ENCODE results near the gene SOX5.

Gene SOX5

GRCh38 chr12:23931176-23931575 lies 18.3 kb downstream of the SOX5 start:
- H3K27me3 ChIP-seq (ENCODE audit: control insufficient read depth in 1 of 2, insufficient read depth in 1 of 2, low read length in 2 of 2): no peaks in the 10 kb centered on the region
- H3K36me3 ChIP-seq (ENCODE audit: control insufficient read depth in 1 of 2, insufficient read depth in 2 of 2, low read depth in 1 of 2, low read length in 2 of 2): no peaks in the 10 kb centered on the region
- no peak overlapping the region for H2AK5ac ChIP-seq (ENCODE audit: low read length, severe bottlenecking)
- no peak overlapping the region for H4K91ac ChIP-seq (ENCODE audit: low read length)
- WGBS: no CpG with 5 or more reads among the region's 2 CpGs
- no peak overlapping the region for H3K14ac ChIP-seq (ENCODE audit: low read length in 2 of 2)
- H4K8ac ChIP-seq (ENCODE audit: low read length): no peak overlapping the region
- no peak overlapping the region for H3K9ac ChIP-seq (ENCODE audit: low read length)
- DNase-seq: no peak
- H3K27ac ChIP-seq (ENCODE audit: low read length, poor library complexity, severe bottlenecking): no peak overlapping the region
- H3K23ac ChIP-seq (ENCODE audit: low read length in 2 of 2): no peak overlapping the region
- no peaks in the 10 kb centered on the region for H3K9me3 ChIP-seq (ENCODE audit: control insufficient read depth, low read length)
- no peak overlapping the region for H2BK120ac ChIP-seq (ENCODE audit: low read depth, low read length)
- H3K4me3 ChIP-seq (ENCODE audit: insufficient read depth in 1 of 2, low read depth in 1 of 2, low read length in 2 of 2): no peak overlapping the region
- H3K18ac ChIP-seq (ENCODE audit: low read depth in 1 of 2, low read length in 2 of 2): no peak overlapping the region
- no peaks in the 10 kb centered on the region for H3K79me1 ChIP-seq (replicated peaks; ENCODE audit: low read length, poor library complexity, severe bottlenecking)
- H2BK5ac ChIP-seq (ENCODE audit: low read depth, low read length, poor library complexity, severe bottlenecking): no peak overlapping the region
- H3K4me1 ChIP-seq (ENCODE audit: control insufficient read depth, insufficient read depth, low read depth, low read length): no peaks in the 10 kb centered on the region
- no peak overlapping the region for H2BK15ac ChIP-seq (ENCODE audit: low read depth, poor library complexity, severe bottlenecking)
- H3K4me2 ChIP-seq (ENCODE audit: low read length, poor library complexity, severe bottlenecking): no peak overlapping the region
- H3K4ac ChIP-seq (ENCODE audit: low read depth in 1 of 2, low read length in 2 of 2): no peak overlapping the region
- H2AFZ ChIP-seq (ENCODE audit: low read depth, low read length): no peak overlapping the region
- no peak overlapping the region for H2BK12ac ChIP-seq (ENCODE audit: low read length in 2 of 2)

- Histone ChIP-seq H3K4me1 (ENCODE audit: control insufficient read depth, insufficient read depth, low read depth, low read length) (no peaks in the 10 kb centered on the region), H4K91ac (ENCODE audit: low read length) (no peak overlapping the region), H3K4me3 (ENCODE audit: insufficient read depth in 1 of 2, low read depth in 1 of 2, low read length in 2 of 2) (no peak overlapping the region), H2AK5ac (ENCODE audit: low read length, severe bottlenecking) (no peak overlapping the region), H4K8ac (ENCODE audit: low read length) (no peak overlapping the region), H3K23ac (ENCODE audit: low read length in 2 of 2) (no peak overlapping the region), H3K36me3 (ENCODE audit: control insufficient read depth in 1 of 2, insufficient read depth in 2 of 2, low read depth in 1 of 2, low read length in 2 of 2) (no peaks in the 10 kb centered on the region), H3K4me2 (ENCODE audit: low read length, poor library complexity, severe bottlenecking) (no peak overlapping the region), H2AFZ (ENCODE audit: low read depth, low read length) (no peak overlapping the region), H2BK12ac (ENCODE audit: low read length in 2 of 2) (no peak overlapping the region), H2BK5ac (ENCODE audit: low read depth, low read length, poor library complexity, severe bottlenecking) (no peak overlapping the region), H3K14ac (ENCODE audit: low read length in 2 of 2) (no peak overlapping the region), H3K9ac (ENCODE audit: low read length) (no peak overlapping the region), H3K9me3 (ENCODE audit: control insufficient read depth, low read length) (no peaks in the 10 kb centered on the region), H3K27me3 (ENCODE audit: control insufficient read depth in 1 of 2, insufficient read depth in 1 of 2, low read length in 2 of 2) (no peaks in the 10 kb centered on the region), H3K18ac (ENCODE audit: low read depth in 1 of 2, low read length in 2 of 2) (no peak overlapping the region), H2BK15ac (ENCODE audit: low read depth, poor library complexity, severe bottlenecking) (no peak overlapping the region), H2BK120ac (ENCODE audit: low read depth, low read length) (no peak overlapping the region), H3K79me1 (replicated peaks; ENCODE audit: low read length, poor library complexity, severe bottlenecking) (no peaks in the 10 kb centered on the region), H3K4ac (ENCODE audit: low read depth in 1 of 2, low read length in 2 of 2) (no peak overlapping the region), H3K27ac (ENCODE audit: low read length, poor library complexity, severe bottlenecking) (no peak overlapping the region)
- 93% methylated on average over 2 of the region's 2 CpGs for WGBS
- no peak for DNase-seq
Observed at GRCh38 chr12:23930599-23930998, 18.9 kb downstream of the SOX5 start.

- Histone ChIP-seq H3K14ac (ENCODE audit: low read length in 2 of 2) (no peak overlapping the region), H3K27ac (ENCODE audit: low read length, poor library complexity, severe bottlenecking) (no peak overlapping the region), H2AFZ (ENCODE audit: low read depth, low read length) (no peak overlapping the region), H3K23ac (ENCODE audit: low read length in 2 of 2) (no peak overlapping the region), H3K9me3 (ENCODE audit: control insufficient read depth, low read length) (no peaks in the 10 kb centered on the region), H3K4me1 (ENCODE audit: control insufficient read depth, insufficient read depth, low read depth, low read length) (no peaks in the 10 kb centered on the region), H2BK5ac (ENCODE audit: low read depth, low read length, poor library complexity, severe bottlenecking) (no peak overlapping the region), H4K8ac (ENCODE audit: low read length) (no peak overlapping the region), H2BK12ac (ENCODE audit: low read length in 2 of 2) (no peak overlapping the region), H3K36me3 (ENCODE audit: control insufficient read depth in 1 of 2, insufficient read depth in 2 of 2, low read depth in 1 of 2, low read length in 2 of 2) (no peaks in the 10 kb centered on the region), H2BK120ac (ENCODE audit: low read depth, low read length) (no peak overlapping the region), H2AK5ac (ENCODE audit: low read length, severe bottlenecking) (no peak overlapping the region), H3K4ac (ENCODE audit: low read depth in 1 of 2, low read length in 2 of 2) (no peak overlapping the region), H4K91ac (ENCODE audit: low read length) (no peak overlapping the region), H3K9ac (ENCODE audit: low read length) (no peak overlapping the region), H3K79me1 (replicated peaks; ENCODE audit: low read length, poor library complexity, severe bottlenecking) (no peaks in the 10 kb centered on the region), H3K27me3 (ENCODE audit: control insufficient read depth in 1 of 2, insufficient read depth in 1 of 2, low read length in 2 of 2) (no peaks in the 10 kb centered on the region), H2BK15ac (ENCODE audit: low read depth, poor library complexity, severe bottlenecking) (no peak overlapping the region), H3K18ac (ENCODE audit: low read depth in 1 of 2, low read length in 2 of 2) (no peak overlapping the region), H3K4me2 (ENCODE audit: low read length, poor library complexity, severe bottlenecking) (no peak overlapping the region), H3K4me3 (ENCODE audit: insufficient read depth in 1 of 2, low read depth in 1 of 2, low read length in 2 of 2) (no peak overlapping the region)
- no peak for DNase-seq
- WGBS: no CpG with 5 or more reads among the region's 2 CpGs
Observed at GRCh38 chr12:23929906-23930305, 19.6 kb downstream of the SOX5 start.

- Histone ChIP-seq H3K4me2 (ENCODE audit: low read length, poor library complexity, severe bottlenecking) (no peak overlapping the region), H2BK12ac (ENCODE audit: low read length in 2 of 2) (no peak overlapping the region), H3K27me3 (ENCODE audit: control insufficient read depth in 1 of 2, insufficient read depth in 1 of 2, low read length in 2 of 2) (no peaks in the 10 kb centered on the region), H4K91ac (ENCODE audit: low read length) (no peak overlapping the region), H3K14ac (ENCODE audit: low read length in 2 of 2) (no peak overlapping the region), H3K36me3 (ENCODE audit: control insufficient read depth in 1 of 2, insufficient read depth in 2 of 2, low read depth in 1 of 2, low read length in 2 of 2) (no peaks in the 10 kb centered on the region), H2BK15ac (ENCODE audit: low read depth, poor library complexity, severe bottlenecking) (no peak overlapping the region), H3K4ac (ENCODE audit: low read depth in 1 of 2, low read length in 2 of 2) (no peak overlapping the region), H3K18ac (ENCODE audit: low read depth in 1 of 2, low read length in 2 of 2) (no peak overlapping the region), H2AFZ (ENCODE audit: low read depth, low read length) (no peak overlapping the region), H3K4me3 (ENCODE audit: insufficient read depth in 1 of 2, low read depth in 1 of 2, low read length in 2 of 2) (no peak overlapping the region), H3K79me1 (replicated peaks; ENCODE audit: low read length, poor library complexity, severe bottlenecking) (no peaks in the 10 kb centered on the region), H2BK5ac (ENCODE audit: low read depth, low read length, poor library complexity, severe bottlenecking) (no peak overlapping the region), H3K9me3 (ENCODE audit: control insufficient read depth, low read length) (no peaks in the 10 kb centered on the region), H2BK120ac (ENCODE audit: low read depth, low read length) (no peak overlapping the region), H3K23ac (ENCODE audit: low read length in 2 of 2) (no peak overlapping the region), H2AK5ac (ENCODE audit: low read length, severe bottlenecking) (no peak overlapping the region), H4K8ac (ENCODE audit: low read length) (no peak overlapping the region), H3K4me1 (ENCODE audit: control insufficient read depth, insufficient read depth, low read depth, low read length) (no peaks in the 10 kb centered on the region), H3K27ac (ENCODE audit: low read length, poor library complexity, severe bottlenecking) (no peak overlapping the region), H3K9ac (ENCODE audit: low read length) (no peak overlapping the region)
- no peak for DNase-seq
- 78% methylated on average over 3 of the region's 3 CpGs for WGBS
Observed at GRCh38 chr12:23927907-23928306, 21.6 kb downstream of the SOX5 start.
